GM19025 (cell line): ENCODE data around the gene DTHD1.

Source experiments
- ATAC-seq: cut with Tn5 transposase; IDR thresholded peaks from one replicate; pipeline ENCODE4 v1.9.1; 2021; ENCODE audit warnings: mild to moderate bottlenecking, low read depth, moderate library complexity; ENCODE audit not compliant: unreplicated experiment

DTHD1 gene

GRCh38 chr4:36312511-36312910 is 31.1 kb downstream of the DTHD1 start:
- ATAC-seq, result no peak

GRCh38 chr4:36313301-36313700 is 31.9 kb downstream of the DTHD1 start:
- ATAC-seq, result no peak

GRCh38 chr4:36313703-36314102 is 32.3 kb downstream of the DTHD1 start:
- no peak for ATAC-seq

GRCh38 chr4:36316607-36317006 is 35.2 kb downstream of the DTHD1 start:
- no peak for ATAC-seq

- no peak for ATAC-seq
These were observed 36.3 kb downstream of the DTHD1 start for GRCh38 chr4:36317721-36318120.

GRCh38 chr4:36320117-36320896 is 38.9 kb downstream of the DTHD1 start:
- peak; percentile 30 for ATAC-seq

GRCh38 chr4:36321176-36321575 is 39.8 kb downstream of the DTHD1 start:
- no peak for ATAC-seq

- ATAC-seq, result peak; percentile 23
These were observed 41.5 kb downstream of the DTHD1 start for GRCh38 chr4:36322921-36323354.

GRCh38 chr4:36323816-36324419 is 42.5 kb downstream of the DTHD1 start:
- ATAC-seq, result no peak

GRCh38 chr4:36324808-36325207 is 43.4 kb downstream of the DTHD1 start:
- no peak for ATAC-seq

- peak; percentile 82 for ATAC-seq
These were observed 44.1 kb downstream of the DTHD1 start for GRCh38 chr4:36325499-36325898.

- ATAC-seq, result no peak
These were observed 44.5 kb downstream of the DTHD1 start for GRCh38 chr4:36325926-36326325.

- no peak for ATAC-seq
These were observed 45.1 kb downstream of the DTHD1 start for GRCh38 chr4:36326476-36327029.

- ATAC-seq, result no peak
These were observed 46.0 kb downstream of the DTHD1 start for GRCh38 chr4:36327400-36327799.

- ATAC-seq, result no peak
These were observed 46.7 kb downstream of the DTHD1 start for GRCh38 chr4:36328130-36328529.

GRCh38 chr4:36329228-36329627 is 47.8 kb downstream of the DTHD1 start:
- ATAC-seq, result no peak

- ATAC-seq, result no peak
These were observed 49.4 kb downstream of the DTHD1 start for GRCh38 chr4:36330796-36331195.

- peak; percentile 85 for ATAC-seq
These were observed 50.8 kb downstream of the DTHD1 start for GRCh38 chr4:36332023-36332781.

- peak; percentile 97 for ATAC-seq
These were observed 51.3 kb downstream of the DTHD1 start for GRCh38 chr4:36332782-36333131.

- no peak for ATAC-seq
These were observed 52.0 kb downstream of the DTHD1 start for GRCh38 chr4:36333303-36333877.

GRCh38 chr4:36337665-36338185 is 56.3 kb downstream of the DTHD1 start:
- no peak for ATAC-seq
